T-helper 1 cell treated with Interleukin-12 subunit alpha and Interleukin-12 subunit beta and Interleukin-4 antibody, amounts not matched to agents 30 ng/mL and 1 ng/mL, for 36 hours (primary cell): ENCODE measurements around the gene MRC2. TPM values are rescaled to one million over a fixed set of nuclear protein-coding genes. Genes with fewer than 3 reads are reported as not detected.

Source experiments
- intact Hi-C: fragments of 100-400 bp; cut with micrococcal nuclease; formaldehyde crosslinking; loops from one replicate; pipeline ENCODE4 v1.15.1; 2024
- total RNA-seq: library from RNA; stranded (reverse); gene quantifications from 2 replicates; pipeline ENCODE4 v1.2.3, GENCODE V29; 2022

The MRC2 gene
- total RNA-seq, 1 donor from 2014 or later, result 0.74 TPM

DNA sequence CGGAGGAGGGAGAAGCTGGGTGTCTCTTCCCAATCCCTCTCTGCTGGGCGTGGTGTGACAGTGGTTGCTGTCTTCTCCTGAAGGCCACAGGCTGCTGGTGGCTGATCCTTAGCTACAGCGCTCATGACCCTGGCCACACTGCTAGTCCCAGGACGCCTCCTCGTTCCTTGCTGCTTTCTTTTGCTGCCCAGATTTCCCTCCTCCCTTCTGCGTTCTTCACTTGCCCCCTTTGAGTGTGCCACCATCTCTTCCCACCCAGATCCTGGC is 90.1 kb downstream of the MRC2 start:
- intact Hi-C loops, result no loop called here

GRCh38 chr17:62717889-62718288 is 90.4 kb downstream of the MRC2 start:
- intact Hi-C loops, result no loop called here

DNA sequence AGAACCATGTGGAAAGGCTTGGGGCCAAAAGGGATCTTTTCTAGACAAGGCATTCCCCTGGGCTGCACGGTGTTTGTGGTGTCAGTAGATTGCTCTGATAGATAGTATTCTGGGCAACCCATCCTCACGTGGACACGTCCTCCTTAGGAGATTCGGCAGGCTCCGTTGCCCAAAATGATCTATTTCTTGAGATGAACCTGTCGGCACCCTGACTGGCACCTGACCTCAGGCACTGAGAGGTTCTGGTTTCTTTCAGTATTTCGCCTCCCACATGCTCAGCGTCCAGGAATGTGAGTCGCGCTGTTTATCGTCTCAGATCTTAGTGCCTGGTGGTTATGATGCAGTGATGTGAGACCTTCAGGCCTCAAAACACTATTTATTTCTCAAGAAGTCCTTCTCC is 91.0 kb downstream of the MRC2 start:
- intact Hi-C loops, result no loop called here

DNA sequence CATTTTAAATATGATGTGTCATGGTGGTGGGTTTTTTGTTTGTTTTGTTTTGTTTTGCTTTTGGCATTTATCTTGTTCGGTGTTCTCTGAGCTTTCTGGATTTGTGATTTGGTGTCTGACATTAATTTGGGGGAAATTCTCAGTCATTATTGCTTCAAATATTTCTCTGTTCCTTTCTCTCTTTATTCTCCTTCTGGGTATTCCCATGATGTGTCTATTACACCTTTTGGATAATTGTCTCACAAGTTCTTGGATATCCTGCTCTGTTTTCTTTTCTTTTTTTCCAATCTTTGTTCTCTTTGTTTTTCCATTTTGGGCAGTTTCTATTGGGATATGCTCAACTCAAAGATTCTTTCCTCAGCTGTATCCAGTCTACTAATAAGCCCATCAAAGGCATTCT is 92.1 kb downstream of the MRC2 start:
- intact Hi-C loops, result no loop called here

GRCh38 chr17:62720126-62720850 is 92.8 kb downstream of the MRC2 start:
- intact Hi-C loops, result no loop called here

DNA sequence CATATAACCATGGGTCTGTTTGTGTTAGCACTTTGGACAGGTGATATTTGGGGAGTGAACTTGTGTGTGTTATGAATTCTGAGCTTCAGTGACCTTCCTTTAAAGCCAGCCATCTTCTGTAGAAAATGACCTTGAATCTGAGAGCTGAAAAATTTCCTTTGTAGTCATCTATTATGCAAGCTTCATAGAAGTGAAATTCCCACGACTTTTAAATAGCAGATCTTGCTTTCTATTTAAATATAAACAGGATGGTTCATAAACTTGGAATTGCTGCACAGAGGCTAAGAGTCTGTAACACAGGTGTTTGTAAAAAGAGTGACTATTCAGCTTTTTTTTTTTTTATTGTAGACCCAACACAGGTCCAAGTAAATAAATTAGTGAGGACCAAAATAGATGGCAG is 95.2 kb downstream of the MRC2 start:
- intact Hi-C loops, result no loop called here

GRCh38 chr17:62723842-62724241 is 96.4 kb downstream of the MRC2 start:
- intact Hi-C loops, result loop anchor here (1.0 to 2.0 kb wide), 2 partner anchors 71 to 241 kb away; no protein-coding TSS in a partner anchor

- intact Hi-C loops, result loop anchor here (1.0 to 2.0 kb wide), 2 partner anchors 72 to 241 kb away; no protein-coding TSS in a partner anchor
Measured at GRCh38 chr17:62724398-62725146, 97.1 kb downstream of the MRC2 start.

- intact Hi-C loops, result loop anchor here (2.0 kb wide), 1 partner anchor 73 kb away; no protein-coding TSS in a partner anchor
Measured at GRCh38 chr17:62725791-62726249, 98.3 kb downstream of the MRC2 start.

DNA sequence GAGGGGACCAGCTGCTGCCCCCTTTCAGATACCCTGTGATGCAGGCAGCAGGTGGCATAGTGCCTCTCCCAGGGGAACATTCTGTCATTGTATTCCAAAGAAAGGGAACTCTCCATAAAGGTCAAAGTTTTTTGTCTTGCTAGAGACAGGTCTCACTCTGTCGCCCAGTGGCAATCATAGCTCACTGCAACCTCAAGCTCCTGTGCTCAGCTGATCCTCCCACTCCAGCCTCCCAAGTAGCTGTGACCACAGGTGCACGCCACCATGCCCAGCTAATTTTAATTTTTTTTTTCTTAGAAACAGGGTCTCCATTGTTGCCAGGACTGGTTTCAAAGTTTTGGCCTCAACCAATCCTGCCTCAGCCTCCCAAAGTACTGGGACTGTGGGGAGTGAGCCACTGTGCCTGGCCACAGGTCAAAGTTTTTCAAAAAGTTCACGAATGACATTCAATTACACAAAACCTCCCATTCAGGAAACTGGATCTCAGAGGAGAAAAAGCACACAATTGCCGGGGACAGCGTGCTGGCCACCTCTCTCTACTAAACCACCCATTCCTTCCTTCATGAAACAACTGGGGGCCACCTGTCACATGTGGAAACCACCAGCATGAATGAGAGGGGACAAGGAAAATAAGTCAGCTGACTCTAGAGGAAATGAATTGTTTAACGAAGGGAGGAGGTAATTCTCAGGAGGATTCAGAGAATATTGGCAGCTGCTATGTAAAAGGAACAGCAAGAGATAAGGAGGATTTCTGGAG is 100.6 kb downstream of the MRC2 start:
- intact Hi-C loops, result no loop called here

DNA sequence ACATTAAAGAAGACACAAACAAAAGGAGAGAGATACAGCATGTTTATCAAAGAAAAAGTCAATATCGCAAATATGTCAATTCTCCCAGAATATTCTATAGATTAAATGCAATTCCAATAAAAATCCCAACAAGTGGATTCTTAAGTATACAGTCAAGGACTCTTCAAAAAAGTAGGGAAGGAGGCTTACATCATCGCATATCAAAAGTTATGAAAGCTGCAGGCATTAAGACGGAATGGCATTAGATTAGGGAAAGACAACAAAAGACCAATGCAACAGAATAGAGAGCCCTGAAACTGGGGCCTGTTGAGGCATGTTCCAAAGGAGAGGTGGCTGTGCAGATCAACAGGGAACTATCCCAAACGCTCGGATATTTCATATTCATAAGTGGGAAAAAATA is 104.7 kb downstream of the MRC2 start:
- intact Hi-C loops, result no loop called here

DNA sequence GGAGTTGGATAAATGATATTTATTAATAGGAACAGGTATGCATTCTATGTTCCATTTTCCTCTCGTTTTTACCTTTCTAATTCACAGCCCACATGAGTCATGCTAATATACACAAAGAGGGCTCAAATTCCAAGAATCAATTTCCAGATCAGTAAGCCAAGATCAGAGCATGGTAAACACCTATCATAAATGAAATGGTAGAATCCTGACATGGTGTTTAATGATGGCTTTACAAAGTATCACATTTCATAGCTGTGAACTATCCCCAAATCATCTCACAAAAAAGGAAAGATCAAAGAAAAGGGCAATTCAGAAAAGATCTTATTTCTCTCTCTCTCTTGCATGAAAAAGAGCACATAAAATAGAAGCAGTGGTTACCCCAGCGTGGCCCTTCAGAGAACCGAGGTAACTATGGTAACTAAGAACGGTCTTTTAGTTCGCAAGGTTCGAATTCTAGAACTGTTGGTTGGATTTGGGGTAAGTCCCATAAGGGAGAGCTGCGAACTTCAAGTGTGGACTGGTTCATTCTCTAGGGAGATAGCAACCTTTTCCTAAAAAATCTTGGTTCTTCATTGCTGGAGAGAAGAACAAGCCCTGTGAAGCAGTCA is 107.7 kb downstream of the MRC2 start:
- intact Hi-C loops, result no loop called here

DNA sequence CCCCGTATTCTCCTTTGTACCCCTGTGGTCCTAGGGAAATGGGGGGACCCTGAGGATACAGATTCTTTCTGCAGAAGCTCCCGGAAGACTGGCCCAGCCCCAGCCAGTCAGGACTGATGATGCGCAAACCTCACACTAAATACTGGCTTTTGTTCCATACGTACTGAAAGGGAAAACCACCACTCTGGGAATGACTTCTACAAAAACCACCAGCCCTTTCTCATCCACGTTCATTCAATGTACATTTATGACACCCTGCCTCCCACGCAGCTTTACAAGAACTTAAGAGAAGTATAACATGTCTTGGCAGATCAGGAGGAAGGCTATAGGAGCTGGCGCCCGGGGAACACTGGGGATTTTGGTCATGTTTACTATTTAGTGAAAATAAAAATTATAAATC is 110.0 kb downstream of the MRC2 start:
- intact Hi-C loops, result no loop called here

DNA sequence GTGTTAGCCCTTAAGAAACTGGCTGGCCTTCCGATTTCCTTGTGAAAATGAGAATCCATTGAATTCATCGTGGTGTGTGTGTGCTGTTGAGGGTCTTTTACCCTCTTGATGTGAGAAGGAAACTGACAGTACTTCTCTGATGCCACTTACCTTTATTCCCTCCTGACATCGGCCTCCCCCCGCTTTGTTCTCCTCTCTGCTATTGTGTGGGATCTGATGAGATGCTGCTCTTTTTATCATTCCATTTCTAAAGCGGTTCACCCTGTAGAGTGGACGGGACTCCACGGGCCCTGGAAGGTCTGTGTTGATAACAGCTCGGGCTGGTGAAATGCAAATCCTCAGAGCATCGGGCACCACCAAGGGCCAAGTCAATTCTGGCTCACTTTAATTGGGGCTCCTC is 110.8 kb downstream of the MRC2 start:
- intact Hi-C loops, result no loop called here

DNA sequence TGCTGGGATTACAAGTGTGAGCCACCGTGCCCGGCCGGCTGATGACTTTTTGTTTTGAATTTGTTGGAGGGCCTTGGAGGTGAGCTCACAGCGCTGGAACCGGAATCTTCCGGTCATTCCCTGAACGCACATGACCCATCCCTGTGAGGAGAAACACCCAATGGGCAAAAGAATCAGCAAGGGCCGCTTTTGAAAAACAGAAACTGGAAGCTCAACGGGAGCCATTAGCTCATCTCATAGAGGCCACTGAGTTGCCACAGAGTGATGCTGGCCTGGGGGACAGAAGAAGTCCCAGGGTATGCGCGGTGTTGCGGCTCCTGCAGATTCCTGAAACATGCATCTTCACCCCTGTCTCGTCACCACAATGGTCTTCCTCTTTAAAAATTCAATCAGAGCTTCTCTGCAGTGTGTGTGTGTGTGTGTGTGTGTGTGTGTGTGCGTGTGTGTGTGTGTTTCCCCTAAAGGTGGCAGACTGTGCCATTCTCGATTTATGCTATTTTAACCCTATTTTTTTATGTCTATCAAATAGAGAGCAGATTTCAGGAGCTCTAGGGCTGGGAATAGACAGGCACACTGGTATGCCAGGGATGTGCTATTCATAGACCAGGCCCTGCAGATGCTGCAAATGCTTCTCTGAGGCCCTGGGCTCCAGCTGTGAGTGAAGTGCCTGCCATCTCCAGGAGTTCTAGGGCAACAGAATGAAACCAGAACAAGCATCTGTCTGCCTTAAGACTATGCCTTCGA is 112.3 kb downstream of the MRC2 start:
- intact Hi-C loops, result no loop called here

GRCh38 chr17:62741290-62741689 is 113.8 kb downstream of the MRC2 start:
- intact Hi-C loops, result no loop called here

Other genes starting within 250 kb of the MRC2 start
- gene EFCAB3, start 247.1 kb upstream of the MRC2 start, total RNA-seq, result 0.27 TPM in 1 of 2 replicates, not detected in the other
- 19.6 and 20.7 TPM in 2 replicates for gene METTL2A, start 203.8 kb upstream of the MRC2 start, total RNA-seq
- 46.9 and 50.5 TPM in 2 replicates for gene TLK2, start 148.8 kb upstream of the MRC2 start, total RNA-seq
- not detected in 2 replicates for gene MARCHF10, start 180.6 kb downstream of the MRC2 start, total RNA-seq